HepG2 (cell line): ENCODE measurements around the gene ASH1L. TPM values are rescaled to one million over a fixed set of nuclear protein-coding genes. Genes with fewer than 3 reads are reported as not detected.
A peak's percentile ranks its signal among the peaks of the same experiment; 100 is the strongest.

ENCODE experiments used
- ATAC-seq: fragments of 200-7000 bp; cut with Tn5 transposase; 3 replicates; pipeline ENCODE4 v1.9.1; 2020; ENCODE audit warnings: mild to moderate bottlenecking, moderate library complexity
- BruUV-seq: library from RNA; stranded (reverse); fragments of 400-500 nt; replicated peaks from 2 replicates; lab custom pipeline; 2021; lab: Mats Ljungman, UMichigan
- CTCF ChIA-PET: fragments of 300-600 bp; formaldehyde crosslinking; extraction: SDS; loops from one replicate; lab custom pipeline; 2021; ENCODE audit warnings: low total read pairs, inconsistent platforms, low intra/inter-chr PET ratio; lab: Yijun Ruan, JAX
- POLR2A ChIA-PET: fragments of 350-600 bp; sonication (Branson Sonifier 250); formaldehyde crosslinking; loops from one replicate; lab custom pipeline; 2020; ENCODE audit warnings: antibody characterized with exemption, inconsistent platforms; lab: Yijun Ruan, JAX
- DNase-seq: peaks from one replicate; pipeline ENCODE4 v3.0.0-alpha.2; 2015; ENCODE audit warnings: low spot score
- FAIRE-seq: peaks from 3 replicates; lab custom pipeline; 2011; peaks lifted over from hg19 to GRCh38; lab: Jason Lieb, UNC
- H2AFZ ChIP-seq: one replicate; pipeline ENCODE4 v1.6.1; 2011; ENCODE audit warnings: low read length, inconsistent platforms
- H3K27ac ChIP-seq: fragments of 300-600 bp; 3 replicates; pipeline ENCODE4 v1.8.0; 2011; ENCODE audit warnings: mixed run types, mild to moderate bottlenecking, mixed read lengths, low read length, inconsistent platforms; ENCODE audit not compliant: insufficient read depth; ENCODE audit errors: extremely low read length
- H3K27me3 ChIP-seq, 2 experiments: fragments of 200-600 bp in 1 of 2; 2 replicates in 1 of 2; 3 replicates in 1 of 2; pipeline versions ENCODE4 v1.6.0 to v1.8.0; 2011; ENCODE audit warnings: low read length in 2 of 2, mild to moderate bottlenecking in 2 of 2, moderate library complexity in 2 of 2, inconsistent platforms in 1 of 2; ENCODE audit not compliant: insufficient read depth in 2 of 2, control insufficient read depth in 1 of 2
- H3K36me3 ChIP-seq, 2 experiments: fragments of 200-600 bp in 1 of 2; replicated peaks in 1 of 2; 2 replicates in 1 of 2; 3 replicates in 1 of 2; pipeline versions ENCODE4 v1.5.1 to v1.8.0; 2011; ENCODE audit warnings: low read length in 2 of 2, inconsistent platforms in 1 of 2; ENCODE audit not compliant: insufficient read depth in 2 of 2, control insufficient read depth in 1 of 2
- H3K4me1 ChIP-seq: 2 replicates; pipeline ENCODE4 v1.5.1; 2012; ENCODE audit warnings: low read length, inconsistent platforms; ENCODE audit not compliant: insufficient read depth
- H3K4me2 ChIP-seq: 2 replicates; pipeline ENCODE4 v1.6.0; 2011; ENCODE audit warnings: low read depth, low read length, inconsistent platforms
- H3K4me3 ChIP-seq, 3 experiments: fragments of 200-600 bp in 1 of 3; sonication (generic), shearing (Covaris generic) in 1 of 3; replicated peaks in 1 of 3; 2 replicates each; pipeline ENCODE4 v1.5.1; 2011 to 2016; ENCODE audit warnings: low read length in 3 of 3, inconsistent platforms in 2 of 3, low read depth in 2 of 3, mild to moderate bottlenecking in 2 of 3, control low read depth in 1 of 3, mixed read lengths in 1 of 3; ENCODE audit not compliant: insufficient read depth in 1 of 3
- H3K79me2 ChIP-seq: one replicate; pipeline ENCODE4 v1.6.1; 2011; ENCODE audit warnings: low read length, inconsistent platforms; ENCODE audit not compliant: insufficient read depth
- H3K9ac ChIP-seq: 2 replicates; pipeline ENCODE4 v1.6.0; 2011; ENCODE audit warnings: mild to moderate bottlenecking, low read depth, low read length, inconsistent platforms; ENCODE audit not compliant: insufficient read depth
- H3K9me3 ChIP-seq: 2 replicates; pipeline ENCODE4 v1.5.1; 2012; ENCODE audit warnings: mild to moderate bottlenecking, low read length
- H4K20me1 ChIP-seq: 2 replicates; pipeline ENCODE4 v1.6.0; 2011; ENCODE audit warnings: inconsistent platforms, mild to moderate bottlenecking, low read length, moderate library complexity; ENCODE audit not compliant: insufficient read depth
- HDAC2 ChIP-seq: sonication (generic); formaldehyde crosslinking; IDR thresholded peaks from 2 replicates; pipeline ENCODE4 v1.4.0; 2020; ENCODE audit warnings: missing genetic modification reagents
- HHEX ChIP-seq: IDR thresholded peaks from 2 replicates; pipeline ENCODE4 v1.6.1; 2016; ENCODE audit warnings: control low read depth
- KMT2B ChIP-seq: IDR thresholded peaks from 2 replicates; pipeline ENCODE4 v1.6.1; 2016; ENCODE audit warnings: missing genetic modification reagents, missing compliant biosample characterization
- NR3C1 ChIP-seq: sonication (generic); formaldehyde crosslinking; IDR thresholded peaks from 2 replicates; pipeline ENCODE4 v1.4.0; 2020; ENCODE audit warnings: missing genetic modification reagents
- WGBS: methylation state at CpG from one replicate; pipeline ENCODE4 v1.1.6; 2017; ENCODE audit warnings: low lambda C conversion rate; 5-methylcytosine and 5-hydroxymethylcytosine counted together
- in situ Hi-C: cut with HindIII; loops from 2 replicates; pipeline ENCODE4 v1.10.0; 2017; ENCODE audit warnings: low pct_unique_long_range_greater_than_20kb; ENCODE audit not compliant: extremely low pct_ligation_motif_present
- intact Hi-C: fragments of 100-400 bp; cut with micrococcal nuclease; formaldehyde crosslinking; loops from one replicate; pipeline ENCODE4 v1.10.0; 2022; ENCODE audit not compliant: unreplicated experiment
- polyA plus RNA-seq, 8 experiments: library from polyadenylated mRNA; depleted of rRNA in 3 of 8; stranded (reverse) in 7 of 8; unstranded in 1 of 8; fragments of >200 nt; fragmentation: Illumina TruSeq in 4 of 8; extraction: Trizol in 4 of 8; gene quantifications; 2 replicates each; pipeline versions ENCODE4 v1.2.1 to v1.2.3, GENCODE V29; 2011 to 2016; ENCODE audit warnings: low read depth in 4 of 8, missing spikeins in 1 of 8, mixed read lengths in 1 of 8; ENCODE audit not compliant: insufficient read depth in 1 of 8
- total RNA-seq, 5 experiments: library from RNA; depleted of rRNA; stranded (reverse); fragments of >200 nt; fragmentation: Illumina TruSeq; extraction: Trizol; gene quantifications; 2 replicates each; pipeline ENCODE4 v1.2.3, GENCODE V29; 2016; ENCODE audit warnings: low read depth in 1 of 5

Gene ASH1L
- total and polyA plus RNA-seq, 2 of the 13 experiments (the other 11 are each of a cell fraction or from before 2014, with no cell fraction given), result 10.2 to 15.3 TPM

DNA sequence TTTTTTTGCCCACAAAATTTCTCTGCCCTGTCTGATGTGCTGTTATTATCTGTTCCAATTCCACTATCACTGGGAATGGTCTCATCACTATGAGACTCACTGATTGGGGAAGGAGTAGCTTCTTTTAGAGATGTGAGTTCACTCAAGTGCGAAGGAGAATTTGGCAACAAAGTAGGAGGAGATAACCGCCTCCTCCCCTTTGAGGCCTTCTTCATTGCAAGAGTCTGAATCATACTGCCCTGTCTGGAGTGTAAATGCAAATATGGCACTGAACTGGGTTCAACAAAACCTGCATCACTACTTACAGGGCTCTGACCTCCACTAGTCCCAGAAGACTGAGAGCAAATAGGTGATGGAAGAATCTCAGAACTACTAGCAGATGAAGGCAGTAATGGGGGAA lies 83.4 kb downstream of the ASH1L start:
- CTCF ChIA-PET, result no interaction called here

GRCh38 chr1:155478270-155478852 lies 84.2 kb downstream of the ASH1L start:
- peaks cover 23 to 35% of the 10 kb centered on the region in 2 experiments for H3K36me3 ChIP-seq
- TSS peak; percentile 31 for BruUV-seq
- POLR2A ChIA-PET, result no interaction called here
- TF ChIP-seq HHEX, result no peak
- TF ChIP-seq HDAC2 (CRISPR knock-in tag), result no peak
- no peak for TF ChIP-seq NR3C1
- TF ChIP-seq, all 625 proteins: peak for 0
- no peaks in the 10 kb centered on the region for H3K4me1 ChIP-seq
- H3K4me2 ChIP-seq, result no peak overlapping the region
- H3K79me2 ChIP-seq, result no peaks in the 10 kb centered on the region
- FAIRE-seq, result no peak
- H3K9ac ChIP-seq, result no peak overlapping the region
- in situ Hi-C loops, result no loop called here
- H2AFZ ChIP-seq, result no peak overlapping the region
- no peaks in the 10 kb centered on the region for H4K20me1 ChIP-seq
- H3K27ac ChIP-seq, result no peak overlapping the region
- H3K9me3 ChIP-seq, result no peaks in the 10 kb centered on the region
- no peaks in the 10 kb centered on the region for H3K27me3 ChIP-seq
- H3K4me3 ChIP-seq, result no peak overlapping the region
- CTCF ChIA-PET, result no interaction called here
- intact Hi-C loops, result no loop called here
- 99% methylated on average over 8 of the region's 8 CpGs for WGBS
- no peak for ATAC-seq
- no peak for DNase-seq

More for the DNA sequence above, 83.4 kb downstream of the ASH1L start:
- H3K9ac ChIP-seq, result no peak overlapping the region
- no peaks in the 10 kb centered on the region for H3K9me3 ChIP-seq
- H3K4me3 ChIP-seq, result no peak overlapping the region
- no peaks in the 10 kb centered on the region for H4K20me1 ChIP-seq
- TF ChIP-seq KMT2B, result no peak
- TF ChIP-seq, all 625 proteins: peak for 0
- no peak for FAIRE-seq
- Histone ChIP-seq H3K36me3 (peaks cover 23 to 35% of the 10 kb centered on the region in 2 experiments), H3K4me1 (no peaks in the 10 kb centered on the region), H3K27ac (no peak overlapping the region), H3K27me3 (no peaks in the 10 kb centered on the region), H2AFZ (no peak overlapping the region), H3K4me2 (no peak overlapping the region), H3K79me2 (no peaks in the 10 kb centered on the region)
- 100% methylated on average over 2 of the region's 2 CpGs for WGBS
- ATAC-seq, result no peak
- in situ Hi-C loops (no loop called here), intact Hi-C loops (no loop called here)
- POLR2A ChIA-PET, result no interaction called here
- no peak for DNase-seq
- BruUV-seq, result no TSS peak
